Endothelial cell (in vitro differentiated cells): Measurements from ENCODE around the gene AGMAT. TPM values are rescaled to one million over a fixed set of nuclear protein-coding genes. Genes with fewer than 3 reads are reported as not detected.

ENCODE experiments used
- DNase-seq: peaks from one replicate; pipeline ENCODE4 v3.0.0; 2021; ENCODE audit warnings: low spot score
- H3K27ac Mint-ChIP-seq: one replicate; pipeline ENCODE4 v1.8.0; 2021; ENCODE audit warnings: mixed read lengths, inconsistent platforms; ENCODE audit not compliant: unreplicated experiment
- H3K27me3 Mint-ChIP-seq: one replicate; pipeline ENCODE4 v1.8.0; 2021; ENCODE audit warnings: mild to moderate bottlenecking, moderate library complexity, mixed read lengths, inconsistent platforms; ENCODE audit not compliant: unreplicated experiment
- H3K36me3 Mint-ChIP-seq: one replicate; pipeline ENCODE4 v1.8.0; 2021; ENCODE audit warnings: mild to moderate bottlenecking, low read depth, mixed read lengths, inconsistent platforms; ENCODE audit not compliant: unreplicated experiment
- H3K4me1 Mint-ChIP-seq: one replicate; pipeline ENCODE4 v1.8.0; 2021; ENCODE audit warnings: mild to moderate bottlenecking, mixed read lengths, inconsistent platforms; ENCODE audit not compliant: unreplicated experiment
- H3K4me3 Mint-ChIP-seq: one replicate; pipeline ENCODE4 v1.8.0; 2021; ENCODE audit warnings: mild to moderate bottlenecking, mixed read lengths, inconsistent platforms; ENCODE audit not compliant: unreplicated experiment
- H3K9me3 Mint-ChIP-seq: one replicate; pipeline ENCODE4 v1.8.0; 2021; ENCODE audit warnings: mixed read lengths, inconsistent platforms; ENCODE audit not compliant: unreplicated experiment
- total RNA-seq: library from RNA; stranded (reverse); fragmentation: NEBNext Ultra II Directional; extraction: Animal tissue kit (Norgen Biotek cat#: 25700); gene quantifications from one replicate; pipeline ENCODE4 v1.2.1, GENCODE V29; 2021; ENCODE audit not compliant: unreplicated experiment
- TF ChIP-seq, protein P1 (sequence below): fragments of 200-600 bp; sonication (generic); IDR thresholded peaks from one replicate; pipeline ENCODE4 v1.5.0; 2021; ENCODE audit warnings: antibody characterized with exemption; ENCODE audit not compliant: unreplicated experiment

Gene AGMAT
- total RNA-seq, 1 donor from 2014 or later: 0.18 TPM

GRCh38 chr1:15626269-15626950 is 41.6 kb upstream of the AGMAT start:
- TF ChIP-seq, protein P1, sequence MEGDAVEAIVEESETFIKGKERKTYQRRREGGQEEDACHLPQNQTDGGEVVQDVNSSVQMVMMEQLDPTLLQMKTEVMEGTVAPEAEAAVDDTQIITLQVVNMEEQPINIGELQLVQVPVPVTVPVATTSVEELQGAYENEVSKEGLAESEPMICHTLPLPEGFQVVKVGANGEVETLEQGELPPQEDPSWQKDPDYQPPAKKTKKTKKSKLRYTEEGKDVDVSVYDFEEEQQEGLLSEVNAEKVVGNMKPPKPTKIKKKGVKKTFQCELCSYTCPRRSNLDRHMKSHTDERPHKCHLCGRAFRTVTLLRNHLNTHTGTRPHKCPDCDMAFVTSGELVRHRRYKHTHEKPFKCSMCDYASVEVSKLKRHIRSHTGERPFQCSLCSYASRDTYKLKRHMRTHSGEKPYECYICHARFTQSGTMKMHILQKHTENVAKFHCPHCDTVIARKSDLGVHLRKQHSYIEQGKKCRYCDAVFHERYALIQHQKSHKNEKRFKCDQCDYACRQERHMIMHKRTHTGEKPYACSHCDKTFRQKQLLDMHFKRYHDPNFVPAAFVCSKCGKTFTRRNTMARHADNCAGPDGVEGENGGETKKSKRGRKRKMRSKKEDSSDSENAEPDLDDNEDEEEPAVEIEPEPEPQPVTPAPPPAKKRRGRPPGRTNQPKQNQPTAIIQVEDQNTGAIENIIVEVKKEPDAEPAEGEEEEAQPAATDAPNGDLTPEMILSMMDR: no peak
- Mint-ChIP-seq H3K27me3 (peaks cover 2% of the 10 kb centered on the region), H3K4me1 (peaks cover 6% of the 10 kb centered on the region), H3K27ac (no peak overlapping the region), H3K9me3 (no peaks in the 10 kb centered on the region), H3K36me3 (peaks cover 18% of the 10 kb centered on the region), H3K4me3 (no peak overlapping the region)
- no peak for DNase-seq

DNA sequence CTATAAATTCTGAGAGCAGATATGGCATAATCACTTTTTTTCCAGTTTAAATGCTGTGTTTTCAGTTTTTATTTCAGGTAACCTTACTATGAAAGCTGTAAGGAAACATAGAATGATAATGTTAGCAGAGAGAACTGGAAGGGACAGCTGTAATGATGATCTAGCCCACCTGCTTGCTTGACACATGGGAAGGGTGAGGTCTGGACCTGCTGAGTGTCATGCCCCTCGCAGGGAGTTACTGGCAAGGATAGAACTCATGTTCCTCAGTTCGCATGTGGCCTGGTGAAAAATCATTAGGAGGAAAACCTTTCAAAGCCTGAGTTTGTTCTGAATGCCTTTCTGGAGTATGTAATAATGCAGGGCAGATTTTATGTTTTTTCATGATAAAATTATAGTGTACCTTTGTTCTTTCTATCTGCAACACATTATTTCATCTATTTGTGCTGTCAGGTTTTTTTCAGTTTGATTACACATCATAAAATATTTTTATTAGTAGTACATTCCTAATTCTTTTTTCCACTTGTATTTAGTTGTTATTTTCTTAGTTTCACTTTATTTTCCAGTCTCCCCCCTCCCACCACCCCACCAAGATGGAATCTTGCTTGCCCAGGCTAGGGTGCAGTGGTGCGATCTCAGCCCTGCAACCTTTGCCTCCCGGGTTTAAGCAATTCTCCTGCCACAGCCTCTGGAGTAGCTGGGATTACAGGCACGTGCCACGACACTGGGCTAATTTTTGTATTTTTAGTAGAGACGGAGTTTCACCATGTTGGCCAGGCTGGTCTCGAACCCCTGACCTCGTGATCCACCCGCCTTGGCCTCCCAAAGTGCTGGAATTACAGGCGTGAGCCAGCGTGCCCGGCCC is 40.4 kb upstream of the AGMAT start:
- no peaks in the 10 kb centered on the region for H3K9me3 Mint-ChIP-seq
- H3K4me1 Mint-ChIP-seq: peaks cover 8% of the 10 kb centered on the region
- H3K27me3 Mint-ChIP-seq: peaks cover 2% of the 10 kb centered on the region
- TF ChIP-seq, protein P1: no peak
- H3K4me3 Mint-ChIP-seq: no peak overlapping the region
- no peak overlapping the region for H3K27ac Mint-ChIP-seq
- DNase-seq: no peak
- peaks cover 15% of the 10 kb centered on the region for H3K36me3 Mint-ChIP-seq

DNA sequence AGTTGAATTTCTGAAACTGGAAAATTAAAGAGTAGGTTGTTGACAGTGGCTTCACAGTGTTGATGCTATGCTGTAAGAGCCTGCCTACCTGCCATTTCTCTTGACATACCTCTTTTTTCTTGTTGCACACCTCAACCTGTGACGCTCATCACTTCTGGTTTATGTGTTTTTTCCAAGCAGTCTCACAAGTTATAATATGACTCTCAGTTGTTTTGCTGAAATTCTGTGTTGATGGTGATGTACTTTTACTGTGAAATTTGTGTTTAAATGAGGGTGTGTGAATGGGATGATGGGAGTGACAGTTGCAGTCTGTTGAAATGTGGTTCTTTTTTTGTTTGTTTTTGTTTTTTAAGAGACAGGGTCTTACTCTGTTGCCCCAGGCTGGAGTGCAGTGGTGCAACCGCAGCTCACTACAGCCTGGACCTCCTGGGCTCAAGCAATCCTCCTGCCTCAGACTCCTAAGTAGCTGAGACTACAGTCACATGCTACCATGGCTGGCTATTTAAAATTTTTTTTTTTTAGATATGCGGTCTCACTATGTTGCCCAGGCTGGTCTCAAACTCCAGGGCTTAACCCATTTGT is 39.4 kb upstream of the AGMAT start:
- peaks cover 10% of the 10 kb centered on the region for H3K4me1 Mint-ChIP-seq

GRCh38 chr1:15623435-15623834 is 38.6 kb upstream of the AGMAT start:
- Mint-ChIP-seq H3K4me1 (peaks cover 14% of the 10 kb centered on the region), H3K4me3 (no peak overlapping the region), H3K36me3 (peaks cover 15% of the 10 kb centered on the region), H3K27me3 (peaks cover 6% of the 10 kb centered on the region), H3K27ac (no peak overlapping the region), H3K9me3 (no peaks in the 10 kb centered on the region)
- no peak for DNase-seq
- TF ChIP-seq, protein P1: no peak

More for the DNA sequence above, 39.4 kb upstream of the AGMAT start:
- TF ChIP-seq, protein P1: no peak
- no peak for DNase-seq
- H3K9me3 Mint-ChIP-seq: no peaks in the 10 kb centered on the region
- H3K27ac Mint-ChIP-seq: no peak overlapping the region
- H3K27me3 Mint-ChIP-seq: peaks cover 4% of the 10 kb centered on the region
- H3K4me3 Mint-ChIP-seq: no peak overlapping the region
- peaks cover 15% of the 10 kb centered on the region for H3K36me3 Mint-ChIP-seq
